ENCODE measurements around the gene CHSY3. TPM values are rescaled to one million over a fixed set of nuclear protein-coding genes. Genes with fewer than 3 reads are reported as not detected.
A peak's percentile ranks its signal among the peaks of the same experiment; 100 is the strongest.

Gene CHSY3
- total RNA-seq, 1 donor from 2014 or later: 51.3 TPM

- DNase-seq (ENCODE audit: low spot score in 2 of 2): no peak
- Histone ChIP-seq H3K27ac (no peak overlapping the region), H3K9me3 (no peaks in the 10 kb centered on the region), H3K4me3 (no peak overlapping the region), H3K36me3 (no peaks in the 10 kb centered on the region), H3K27me3 (no peaks in the 10 kb centered on the region), H3K4me1 (no peaks in the 10 kb centered on the region)
- peak; percentile 20 to 54 (median 52) for TF ChIP-seq CTCF (IDR thresholded peaks at IDR 0.05)
- intact Hi-C loops (cut with DNase I): loop anchor here (1.0 to 10.0 kb wide), 2 partner anchors 203 to 436 kb away; no protein-coding TSS in a partner anchor
Observed at GRCh38 chr5:130109152-130109551, 204.9 kb downstream of the CHSY3 start.

GRCh38 chr5:130110328-130110727, 206.1 kb downstream of the CHSY3 start:
- no peaks in the 10 kb centered on the region for H3K9me3 ChIP-seq
- intact Hi-C loops (cut with DNase I): no loop called here
- H3K4me1 ChIP-seq: no peaks in the 10 kb centered on the region
- no peak for DNase-seq (ENCODE audit: low spot score in 2 of 2)
- H3K4me3 ChIP-seq: no peak overlapping the region
- H3K27me3 ChIP-seq: no peaks in the 10 kb centered on the region
- no peak overlapping the region for H3K27ac ChIP-seq
- no peak for TF ChIP-seq CTCF (IDR thresholded peaks at IDR 0.05)
- H3K36me3 ChIP-seq: no peaks in the 10 kb centered on the region

- H3K9me3 ChIP-seq: no peaks in the 10 kb centered on the region
- intact Hi-C loops (cut with DNase I): loop anchor here (2.0 kb wide), 1 partner anchor 29 kb away; no protein-coding TSS in a partner anchor
- H3K27me3 ChIP-seq: no peaks in the 10 kb centered on the region
- no peaks in the 10 kb centered on the region for H3K4me1 ChIP-seq
- H3K27ac ChIP-seq: no peak overlapping the region
- no peaks in the 10 kb centered on the region for H3K36me3 ChIP-seq
- DNase-seq (ENCODE audit: low spot score in 2 of 2): no peak
- no peak overlapping the region for H3K4me3 ChIP-seq
- TF ChIP-seq CTCF (IDR thresholded peaks at IDR 0.05): no peak
Observed at GRCh38 chr5:130111746-130112145, 207.5 kb downstream of the CHSY3 start.

GRCh38 chr5:130112246-130112645, 208.0 kb downstream of the CHSY3 start:
- Histone ChIP-seq H3K36me3 (no peaks in the 10 kb centered on the region), H3K27ac (no peak overlapping the region), H3K9me3 (no peaks in the 10 kb centered on the region), H3K27me3 (no peaks in the 10 kb centered on the region), H3K4me3 (no peak overlapping the region), H3K4me1 (no peaks in the 10 kb centered on the region)
- TF ChIP-seq CTCF (IDR thresholded peaks at IDR 0.05): no peak
- intact Hi-C loops (cut with DNase I): loop anchor here (2.0 kb wide), 1 partner anchor 29 kb away; no protein-coding TSS in a partner anchor
- no peak for DNase-seq (ENCODE audit: low spot score in 2 of 2)

- H3K4me3 ChIP-seq: no peak overlapping the region
- intact Hi-C loops (cut with DNase I): loop anchor here (5.0 kb wide), 1 partner anchor 172 kb away; no protein-coding TSS in a partner anchor
Observed at GRCh38 chr5:130115686-130116085, 211.4 kb downstream of the CHSY3 start.

More at GRCh38 chr5:130115686-130116085, 211.4 kb downstream of the CHSY3 start:
- TF ChIP-seq CTCF (IDR thresholded peaks at IDR 0.05): no peak
- no peak overlapping the region for H3K27ac ChIP-seq
- DNase-seq (ENCODE audit: low spot score in 2 of 2): no peak
- H3K36me3 ChIP-seq: no peaks in the 10 kb centered on the region
- no peaks in the 10 kb centered on the region for H3K27me3 ChIP-seq
- no peaks in the 10 kb centered on the region for H3K4me1 ChIP-seq
- no peaks in the 10 kb centered on the region for H3K9me3 ChIP-seq
